Endothelial cell of hepatic sinusoid (primary cell): ENCODE results near the gene SRCIN1.

Experiments
- in situ Hi-C: cut with HindIII; loops from 2 replicates; pipeline ENCODE4 v1.10.0; 2017; ENCODE audit warnings: low sequenced_read_pairs

Gene SRCIN1

DNA sequence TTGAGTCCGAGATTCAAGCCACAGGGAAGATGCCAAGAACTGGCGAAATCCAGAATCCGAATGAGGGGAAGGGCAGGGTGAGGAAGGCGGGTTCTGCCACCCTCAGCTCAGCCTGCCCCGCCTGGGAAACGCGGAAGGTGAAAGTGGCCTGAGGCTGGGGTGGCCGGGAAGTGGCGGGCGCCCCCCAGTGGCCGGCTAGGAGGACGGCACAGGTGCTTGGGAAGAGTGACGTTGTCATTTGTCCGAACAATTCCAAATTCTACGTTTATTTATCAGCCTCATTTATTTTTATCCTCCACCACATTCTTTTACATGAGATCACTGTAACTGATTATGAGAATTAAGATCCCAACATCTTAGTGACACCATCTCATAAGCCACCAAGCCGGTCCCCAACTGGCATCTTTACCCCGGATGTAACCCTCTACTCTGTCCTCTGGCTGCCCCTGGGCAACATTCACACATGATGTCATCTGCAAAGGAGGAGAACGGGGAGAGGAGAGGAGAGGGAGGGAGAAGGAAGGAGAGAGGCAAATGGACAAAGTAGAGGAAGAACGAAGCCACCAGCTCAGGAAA lies 21.3 kb downstream of the SRCIN1 start:
- in situ Hi-C loops: no loop called here

DNA sequence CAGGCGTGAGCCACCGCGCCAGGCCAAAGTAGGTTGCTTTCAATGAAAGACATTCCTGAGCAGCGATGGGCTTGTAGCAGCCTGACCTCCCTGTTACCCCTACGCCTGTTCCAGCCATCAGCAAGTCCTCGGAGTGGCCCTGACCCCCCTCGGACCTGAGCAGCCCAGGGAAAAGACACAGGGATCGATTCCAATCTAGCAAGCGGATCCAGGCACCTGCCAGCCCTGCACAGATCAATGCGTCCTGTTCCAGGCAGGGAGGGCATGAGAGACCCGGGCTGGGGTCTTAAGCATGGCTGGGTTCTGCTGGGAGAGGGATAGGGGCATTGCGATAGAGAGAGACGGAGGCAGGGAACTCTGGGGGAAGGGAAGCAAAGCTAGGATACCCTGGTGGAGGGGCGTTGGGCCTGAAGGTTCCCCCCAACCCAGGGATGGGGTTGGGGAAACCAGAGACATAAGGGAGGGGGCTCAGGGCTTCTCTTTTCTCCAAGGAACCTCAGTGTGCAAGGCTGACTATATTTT lies 21.9 kb downstream of the SRCIN1 start:
- in situ Hi-C loops: no loop called here

DNA sequence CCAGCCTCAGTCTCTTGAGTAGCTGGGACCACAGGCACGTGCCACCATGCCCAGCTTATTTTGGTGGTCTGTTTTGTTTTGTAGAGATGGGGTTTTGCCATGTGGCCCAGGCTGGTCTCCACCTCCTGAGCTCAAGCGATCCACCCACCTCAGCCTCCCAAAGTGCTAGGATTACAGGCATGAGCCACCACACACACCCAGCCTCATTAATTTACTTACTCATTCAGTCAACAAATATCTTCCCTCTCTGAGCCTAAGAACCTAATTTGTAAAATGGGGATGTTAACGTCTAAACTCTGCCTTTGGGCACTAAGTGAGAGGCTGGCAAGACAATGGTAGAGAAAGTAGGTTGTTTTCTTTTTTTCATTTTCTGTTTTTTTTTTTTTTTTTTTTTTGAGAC lies 22.6 kb downstream of the SRCIN1 start:
- in situ Hi-C loops: no loop called here

DNA sequence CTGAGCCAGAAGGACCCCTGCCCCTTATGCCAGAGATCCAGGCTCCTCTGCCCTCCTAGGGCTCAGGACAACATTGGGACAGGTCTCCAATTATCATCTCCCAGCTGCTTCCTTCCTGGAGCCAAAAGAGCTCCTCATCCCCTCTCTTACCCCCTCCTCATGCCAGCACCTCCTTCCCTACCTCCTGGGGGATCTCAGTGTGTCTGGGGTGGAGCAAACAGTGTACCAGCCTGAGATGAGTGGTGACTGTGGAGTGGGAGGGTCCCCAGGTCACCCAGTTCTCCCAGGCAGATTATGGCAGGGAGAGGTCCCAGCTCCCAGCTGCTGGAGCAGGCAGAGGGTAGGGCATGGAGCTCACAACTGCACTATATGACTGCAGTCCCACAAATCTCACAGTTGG lies 23.7 kb downstream of the SRCIN1 start:
- in situ Hi-C loops: no loop called here

DNA sequence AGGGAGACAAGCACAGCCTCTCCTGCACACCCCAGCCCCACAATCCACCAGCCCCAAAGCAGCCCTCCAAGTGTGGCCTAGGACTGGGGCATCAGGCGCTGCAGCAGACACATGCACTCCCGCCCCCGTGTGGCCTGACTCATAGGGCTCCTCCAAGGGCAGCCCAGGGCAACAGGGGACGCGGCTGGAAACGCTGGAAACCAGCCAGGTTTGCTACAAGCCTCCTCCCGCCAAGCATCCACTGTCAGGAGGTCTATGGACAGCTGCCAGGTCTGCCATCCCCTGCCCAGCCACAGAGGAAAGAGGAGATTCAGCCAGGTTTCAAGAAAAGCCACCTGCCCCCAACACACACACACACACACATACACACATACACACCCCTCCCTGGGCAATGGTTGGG lies 25.8 kb downstream of the SRCIN1 start:
- in situ Hi-C loops: no loop called here

DNA sequence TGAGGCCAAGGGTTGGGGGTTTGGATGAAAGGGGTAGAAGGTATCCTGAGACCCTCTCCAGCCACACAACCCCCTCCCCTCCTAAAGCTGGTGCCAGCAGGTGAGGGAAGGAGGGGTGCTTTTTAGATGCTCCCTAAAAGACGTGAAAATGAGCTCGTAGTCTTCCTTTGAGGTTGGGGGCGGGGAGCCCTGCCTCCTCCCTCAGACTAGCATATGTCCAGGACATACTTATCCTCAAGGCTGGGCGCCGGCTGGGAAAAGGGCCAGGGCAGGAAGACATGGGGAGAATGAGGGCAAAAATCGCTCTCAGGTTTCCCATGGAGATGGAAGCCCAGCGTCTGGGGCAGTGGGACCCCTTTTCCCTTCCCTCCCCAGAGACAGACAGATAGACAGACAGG lies 26.7 kb downstream of the SRCIN1 start:
- in situ Hi-C loops: no loop called here

DNA sequence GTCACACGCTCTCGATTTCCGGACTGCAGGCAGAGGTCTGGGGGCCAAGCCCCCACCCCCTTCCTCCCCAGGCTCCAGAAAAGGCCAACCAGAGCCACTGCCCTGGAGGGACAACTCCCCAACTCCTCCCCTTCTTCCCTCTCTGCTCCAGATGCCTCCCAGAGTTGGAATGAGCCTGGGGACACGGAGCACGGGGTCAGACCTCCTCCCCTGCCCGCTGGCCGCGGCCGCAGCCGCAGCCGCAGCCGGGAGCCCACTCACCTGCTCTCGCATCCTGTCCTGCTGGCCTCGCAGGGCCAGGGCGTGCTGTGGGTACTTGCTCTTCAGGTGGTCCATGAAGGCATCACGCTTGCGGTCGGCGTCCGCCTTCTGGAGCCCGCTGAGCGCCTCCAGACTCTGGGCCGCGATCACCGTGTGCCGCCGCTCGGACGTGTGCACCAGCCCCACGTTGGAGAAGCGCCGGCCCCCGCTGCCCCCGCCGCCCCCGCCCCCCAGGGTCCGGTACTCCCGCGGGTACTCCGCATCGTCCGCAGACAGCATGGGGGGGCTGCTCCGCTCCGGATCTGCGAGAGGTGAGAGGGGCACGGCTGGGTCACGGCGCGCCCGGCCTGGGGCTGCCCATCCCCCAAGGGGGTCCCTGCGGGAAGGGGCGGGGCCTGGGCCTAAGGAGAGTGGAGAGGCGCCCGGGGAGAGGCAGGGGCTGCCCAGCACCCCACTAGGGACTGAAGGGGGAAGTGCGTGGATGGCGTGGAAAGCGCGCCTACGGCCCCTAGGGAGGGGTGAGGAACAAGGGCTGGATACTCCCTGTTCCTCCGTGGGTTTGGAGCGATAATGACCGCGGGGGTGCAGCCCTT lies 27.3 kb downstream of the SRCIN1 start:
- in situ Hi-C loops: no loop called here

DNA sequence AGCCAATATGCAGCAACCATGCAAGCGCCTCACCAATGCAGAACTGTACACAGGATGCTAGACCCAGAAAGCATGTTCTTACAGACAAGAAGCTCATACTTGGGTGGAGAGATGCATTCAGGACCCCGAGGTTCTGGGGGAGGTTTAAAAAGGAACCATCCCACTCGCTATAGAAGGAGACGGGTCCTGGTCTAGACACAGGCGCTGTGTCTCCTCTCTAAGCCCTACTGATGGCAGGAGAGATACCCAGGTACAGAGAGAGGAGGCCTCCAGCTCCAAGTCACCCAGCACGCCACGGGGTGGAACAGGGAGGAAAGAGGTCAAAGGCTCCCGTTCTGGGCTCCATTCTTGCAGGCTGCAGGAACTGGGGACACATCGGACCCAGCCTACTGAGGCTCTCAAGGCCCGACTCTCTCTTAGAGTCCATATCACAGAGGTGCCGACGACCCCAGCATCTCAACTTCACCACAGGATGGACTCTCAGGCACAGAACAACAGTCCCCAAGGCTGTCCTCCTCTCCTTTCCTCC lies 28.0 kb downstream of the SRCIN1 start:
- in situ Hi-C loops: no loop called here

DNA sequence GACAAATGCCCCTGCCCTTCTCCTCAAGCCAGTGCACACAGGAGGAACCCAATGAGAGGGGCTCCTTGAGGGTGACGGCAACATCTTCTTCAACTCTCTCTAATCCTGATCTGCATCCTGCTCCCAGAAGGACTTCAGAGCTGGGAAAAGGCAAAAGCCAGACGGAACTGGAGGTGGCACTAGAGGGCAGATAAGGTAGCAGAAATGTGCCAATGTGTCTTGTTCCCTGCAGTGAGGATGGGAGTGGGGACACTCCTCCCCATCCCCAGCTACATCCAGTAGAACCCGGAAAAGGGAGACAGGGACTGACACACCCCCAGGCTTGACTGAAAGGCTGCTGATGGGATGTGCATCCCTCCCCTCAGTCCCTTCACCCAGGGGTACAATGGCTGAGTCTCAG lies 28.5 kb downstream of the SRCIN1 start:
- in situ Hi-C loops: no loop called here

DNA sequence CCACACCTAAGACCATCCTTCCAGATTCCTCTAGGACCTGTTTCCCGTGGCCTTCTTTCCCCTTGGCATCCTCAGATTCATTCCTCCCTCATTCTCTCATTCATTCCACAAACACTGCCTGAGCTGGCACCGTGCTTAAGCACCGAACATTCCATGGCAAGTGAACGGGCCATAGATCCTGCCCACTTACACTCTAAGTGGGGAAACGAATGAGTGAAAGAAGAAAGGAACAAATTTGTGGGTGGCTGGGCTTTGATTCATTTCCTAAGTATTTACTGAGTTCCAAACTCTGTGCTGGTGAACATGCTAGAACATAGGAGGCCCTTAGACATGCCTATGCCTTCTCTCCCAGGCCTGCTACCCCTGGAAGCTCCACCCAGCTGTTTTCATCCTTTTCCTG lies 30.0 kb downstream of the SRCIN1 start:
- in situ Hi-C loops: no loop called here

DNA sequence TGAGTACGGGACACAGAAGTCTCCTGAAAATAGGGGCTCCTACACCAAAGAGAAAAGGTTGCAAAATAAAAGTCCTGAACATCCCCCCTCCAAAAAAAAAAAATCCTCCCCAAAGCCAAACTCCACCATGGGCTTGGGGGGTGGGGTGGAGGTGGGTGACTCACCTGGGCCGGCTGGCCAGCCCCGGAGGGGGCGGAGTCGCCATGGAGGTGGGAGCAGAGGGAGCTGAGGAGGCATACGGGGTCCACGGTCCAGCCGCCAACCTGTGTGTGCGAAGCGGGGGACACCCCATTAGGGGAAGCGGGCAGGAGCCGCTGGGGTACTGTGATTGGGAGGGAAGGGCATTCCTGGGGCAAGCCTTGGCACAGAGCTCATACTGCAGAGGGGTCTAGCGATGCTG lies 31.0 kb downstream of the SRCIN1 start:
- in situ Hi-C loops: no loop called here

DNA sequence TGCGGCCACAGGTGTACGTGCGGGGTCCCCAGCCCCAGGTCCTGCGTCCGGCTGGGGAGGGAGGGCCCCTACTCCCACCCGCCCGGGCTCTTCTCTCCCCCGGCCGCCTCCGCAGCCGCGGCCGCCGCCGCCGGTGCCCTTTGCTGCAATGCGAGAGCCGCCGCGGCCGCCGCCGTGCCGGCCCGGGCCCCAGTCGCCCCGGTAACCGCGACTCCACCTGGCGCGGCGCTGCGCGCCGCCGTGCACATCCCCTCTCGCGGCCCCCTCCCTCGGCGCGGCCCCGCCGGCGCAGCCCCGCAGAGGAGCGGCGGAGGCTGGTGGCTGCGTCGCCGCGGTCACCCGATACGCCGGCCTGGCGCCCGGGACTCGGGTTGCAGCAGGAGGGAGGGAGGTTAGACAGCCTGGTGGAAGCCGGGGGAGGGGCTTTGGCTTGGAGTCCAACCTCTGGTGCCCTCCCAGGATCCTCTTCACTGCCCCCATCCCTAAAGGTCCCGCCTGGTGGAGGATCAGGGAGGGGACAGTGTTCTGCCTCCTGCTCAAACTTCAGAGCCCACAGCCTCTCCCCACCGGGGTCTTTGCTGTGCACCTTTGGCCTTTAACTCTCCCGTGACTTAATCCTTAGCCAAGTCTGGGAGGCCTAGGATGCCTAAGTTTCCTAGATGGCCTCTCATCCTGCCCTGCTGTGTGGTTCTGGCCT lies 32.9 kb downstream of the SRCIN1 start:
- in situ Hi-C loops: no loop called here

DNA sequence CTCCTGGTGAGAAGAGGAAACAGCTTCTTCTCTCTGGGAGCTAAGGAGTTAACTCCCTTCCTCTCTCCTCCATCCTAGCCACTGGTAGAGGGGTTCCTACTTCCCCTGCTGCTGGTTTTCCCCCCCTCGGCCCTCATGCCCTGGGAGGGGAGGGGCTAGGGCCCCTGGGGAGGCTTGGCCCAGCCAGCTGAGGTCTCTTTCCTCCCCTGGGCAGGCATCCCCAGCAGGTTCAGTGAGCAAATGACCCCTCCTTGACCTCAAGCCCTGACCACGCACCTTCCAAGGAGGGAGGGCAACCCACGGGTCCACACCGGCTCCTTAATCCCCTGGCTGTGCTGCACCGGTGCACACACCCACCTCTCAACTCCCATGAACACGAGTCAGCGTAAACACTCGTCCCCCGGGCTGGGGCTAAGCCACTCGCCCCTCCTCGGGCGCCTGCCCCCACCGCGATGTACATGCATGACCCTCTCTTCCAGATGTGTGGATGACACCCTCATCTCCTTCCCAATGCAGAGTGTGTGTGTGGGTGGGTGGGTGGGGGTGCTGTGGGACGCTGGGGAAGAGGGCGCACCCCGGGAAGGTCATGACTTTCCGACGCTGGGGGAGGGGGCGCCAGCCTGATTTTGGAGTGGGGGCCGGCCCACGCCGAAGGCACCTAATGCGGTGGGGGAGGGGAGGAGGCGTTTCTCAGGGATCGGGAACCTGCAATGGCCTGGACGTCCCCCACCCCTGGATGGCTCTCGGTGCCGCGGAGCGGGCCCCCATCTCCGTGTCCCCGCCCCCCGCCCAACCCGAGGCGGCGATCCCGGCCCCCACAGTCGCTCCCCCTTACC lies 33.7 kb downstream of the SRCIN1 start:
- in situ Hi-C loops: no loop called here

DNA sequence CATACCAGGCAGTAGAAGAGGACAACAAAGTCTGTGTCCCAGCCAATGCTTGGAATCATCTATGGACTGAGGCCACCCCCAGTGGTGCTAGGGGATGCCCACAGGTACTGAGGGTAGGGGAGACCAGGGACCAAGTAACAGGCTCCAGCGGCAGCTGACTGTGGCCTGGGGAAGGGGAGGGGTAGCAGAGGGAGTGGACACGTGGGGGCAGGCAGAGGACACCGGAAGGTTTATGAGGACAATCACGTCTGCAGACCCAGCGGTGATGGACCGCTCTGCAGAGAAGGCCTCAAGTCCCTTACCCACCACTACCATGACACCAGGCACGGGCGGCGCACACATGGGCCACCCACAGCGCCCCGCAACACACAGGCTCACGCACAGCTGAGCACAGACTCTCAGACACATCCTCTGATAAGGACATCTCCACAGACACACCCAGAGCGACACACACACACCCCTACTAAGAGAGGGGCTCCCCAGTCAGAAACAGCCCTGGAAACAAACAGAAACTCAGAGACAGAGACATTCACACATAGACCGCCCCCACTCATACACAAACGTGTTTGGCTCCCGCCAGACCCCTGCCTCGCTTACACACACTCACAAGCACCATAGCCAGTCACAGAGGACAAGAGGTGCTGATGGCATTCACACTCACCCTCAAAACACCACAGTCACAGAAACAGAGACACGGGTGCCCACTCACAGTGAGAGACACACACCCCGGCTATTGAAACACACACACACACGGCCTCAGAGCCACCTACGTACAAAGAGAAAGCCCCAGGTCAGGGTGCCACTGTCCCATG lies 35.8 kb downstream of the SRCIN1 start:
- in situ Hi-C loops: no loop called here

DNA sequence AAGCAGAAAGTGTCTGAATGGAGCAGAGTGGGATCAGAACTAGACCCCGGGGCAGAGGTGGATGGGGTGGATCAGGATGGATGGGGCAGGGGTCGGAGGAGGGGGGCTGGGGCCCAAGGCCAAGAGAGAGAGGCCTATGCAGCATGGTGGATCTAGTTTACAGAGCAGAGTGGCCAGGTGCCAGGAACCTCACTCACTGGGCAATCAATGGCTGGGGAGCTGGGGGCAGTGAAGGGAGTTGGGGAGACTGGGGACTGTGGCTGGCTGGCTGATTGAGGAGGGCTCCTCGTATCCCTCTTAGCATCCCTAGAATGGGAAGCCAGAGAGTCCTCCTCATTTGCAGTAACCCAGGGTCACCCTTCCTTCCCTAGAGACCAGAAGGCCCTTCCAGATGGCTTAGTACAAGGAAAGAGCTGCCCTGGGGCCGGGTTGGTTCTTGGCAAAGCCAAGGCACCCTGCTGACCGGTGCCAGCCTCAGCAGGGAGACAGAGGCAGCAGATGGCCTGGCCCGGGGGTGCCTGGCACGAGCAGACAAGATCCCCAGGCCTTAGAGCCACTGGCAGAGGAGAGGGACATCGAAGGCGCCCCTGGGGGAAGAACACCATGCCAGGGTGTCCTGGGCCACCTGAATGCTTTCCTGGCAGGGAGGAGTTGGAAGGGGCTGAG lies 36.8 kb downstream of the SRCIN1 start:
- in situ Hi-C loops: no loop called here

DNA sequence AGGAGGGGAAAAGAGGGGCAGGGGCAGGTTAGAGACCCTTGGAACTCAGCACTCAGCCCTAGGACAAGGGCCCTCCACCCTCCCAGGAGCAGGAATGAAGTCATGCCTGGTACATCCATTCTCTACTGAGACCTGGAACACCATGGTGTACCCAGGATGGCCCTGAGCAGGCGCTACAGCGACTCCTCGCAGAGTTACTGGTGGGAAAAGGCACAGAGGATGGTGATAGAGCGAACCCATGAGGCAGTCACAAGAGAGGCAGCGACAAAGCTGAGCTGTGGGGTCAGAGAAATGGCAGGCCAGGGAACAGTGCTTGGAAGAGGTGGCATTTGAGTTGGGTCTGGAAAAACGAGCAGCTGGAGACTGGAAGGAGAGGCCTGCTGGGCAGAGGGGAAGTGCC lies 37.5 kb downstream of the SRCIN1 start:
- in situ Hi-C loops: no loop called here

DNA sequence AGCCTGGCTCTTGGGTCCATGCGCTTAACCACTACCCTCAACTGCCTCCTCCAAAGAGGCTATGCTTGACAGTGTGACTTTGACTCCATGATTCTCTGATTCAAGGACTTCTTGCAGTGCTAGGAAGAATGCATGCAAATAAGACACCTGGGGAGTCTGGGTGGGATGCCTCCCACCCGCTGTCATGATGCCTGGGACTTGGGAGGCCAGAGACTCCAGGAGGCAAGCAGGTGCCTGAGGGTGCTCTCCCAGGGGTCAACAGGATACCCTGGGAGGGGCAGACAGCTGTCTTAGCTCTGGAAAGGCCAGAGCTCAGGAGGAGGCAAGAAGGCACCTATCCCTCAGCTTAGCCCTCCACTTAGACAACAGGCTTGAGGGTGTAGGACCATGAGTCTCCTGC lies 38.4 kb downstream of the SRCIN1 start:
- in situ Hi-C loops: no loop called here

DNA sequence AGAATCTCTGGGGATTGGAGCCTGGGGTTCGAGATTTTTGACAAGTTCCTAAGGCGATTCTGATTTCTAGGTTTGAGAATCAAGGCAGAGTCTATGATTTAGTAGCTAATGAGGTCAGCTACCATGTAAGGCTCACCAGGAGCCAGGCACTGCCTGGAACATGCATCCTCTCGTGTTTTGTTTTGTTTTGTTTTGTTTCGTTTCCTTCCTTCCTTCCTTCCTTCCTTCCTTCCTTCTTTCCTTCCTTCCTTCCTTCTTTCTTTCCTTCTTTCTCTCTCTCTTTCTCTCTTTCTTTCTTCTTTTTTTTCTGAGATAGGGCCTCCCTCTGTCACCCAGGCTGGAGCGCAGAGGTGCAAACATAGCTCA lies 39.1 kb downstream of the SRCIN1 start:
- in situ Hi-C loops: no loop called here

DNA sequence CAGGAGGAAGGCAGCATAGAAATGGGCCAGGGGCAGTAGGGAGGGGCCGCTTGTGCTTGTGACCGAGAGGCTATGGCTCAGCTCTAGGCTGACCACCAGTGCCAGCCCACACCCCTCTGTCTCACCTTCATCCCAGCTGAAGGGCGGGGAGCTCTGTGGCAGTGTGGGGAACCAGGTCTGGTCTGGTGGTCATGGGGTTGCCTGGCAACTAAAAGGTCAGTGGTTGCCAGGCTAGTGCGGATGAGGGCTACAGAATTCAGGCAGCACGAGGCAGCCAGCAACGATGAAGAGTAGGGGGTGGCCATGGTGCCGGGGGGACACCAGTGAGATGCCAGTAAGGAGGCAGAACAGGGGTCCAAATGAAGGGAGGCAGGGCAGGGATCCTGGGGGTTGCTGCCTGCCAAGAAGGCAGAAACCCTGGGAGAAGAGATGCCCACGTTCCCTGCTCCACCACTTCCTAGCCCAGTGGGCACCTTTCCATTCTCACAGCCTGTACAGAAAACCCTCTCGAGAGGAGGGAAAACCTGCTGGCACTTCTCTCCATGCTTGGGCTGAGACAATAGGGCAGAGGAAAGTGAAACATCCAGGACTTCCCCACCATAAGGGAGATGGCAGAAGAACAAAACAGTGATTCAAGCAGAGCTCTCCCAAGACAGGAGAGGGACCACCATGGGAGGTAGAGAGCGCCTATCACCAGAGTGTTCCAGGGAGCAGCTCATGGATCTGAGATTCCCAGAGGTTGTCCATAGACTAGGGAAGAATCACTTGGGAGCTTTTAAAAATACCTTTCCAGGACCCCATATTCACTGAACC lies 39.7 kb downstream of the SRCIN1 start:
- in situ Hi-C loops: no loop called here
